Stimulated activated memory B cell treated with anti-CD40 and anti-IgM and Interleukin-4, amounts not matched to agents 10 μg/mL and 1 μg/mL and 100 μg/mL, for 72 hours (primary cell): Measurements from ENCODE around the gene GARIN1A.

Experiments used
- ATAC-seq: fragments of 150-1000 bp; cut with Tn5 transposase; 2 replicates; pipeline ENCODE4 v1.10.0; 2021
- H3K27ac Mint-ChIP-seq: one replicate; pipeline ENCODE4 v1.8.0; 2022; ENCODE audit warnings: mild to moderate bottlenecking, mixed read lengths
- H3K27me3 Mint-ChIP-seq: one replicate; pipeline ENCODE4 v1.8.0; 2022; ENCODE audit warnings: mixed read lengths
- H3K36me3 Mint-ChIP-seq: one replicate; pipeline ENCODE4 v1.8.0; 2022; ENCODE audit warnings: mixed read lengths
- H3K4me1 Mint-ChIP-seq: one replicate; pipeline ENCODE4 v1.8.0; 2022; ENCODE audit warnings: mixed read lengths
- H3K4me3 Mint-ChIP-seq: one replicate; pipeline ENCODE4 v1.8.0; 2022; ENCODE audit warnings: mild to moderate bottlenecking, moderate library complexity, mixed read lengths
- H3K9me3 Mint-ChIP-seq: one replicate; pipeline ENCODE4 v1.8.0; 2022; ENCODE audit warnings: mixed read lengths

Gene GARIN1A

DNA sequence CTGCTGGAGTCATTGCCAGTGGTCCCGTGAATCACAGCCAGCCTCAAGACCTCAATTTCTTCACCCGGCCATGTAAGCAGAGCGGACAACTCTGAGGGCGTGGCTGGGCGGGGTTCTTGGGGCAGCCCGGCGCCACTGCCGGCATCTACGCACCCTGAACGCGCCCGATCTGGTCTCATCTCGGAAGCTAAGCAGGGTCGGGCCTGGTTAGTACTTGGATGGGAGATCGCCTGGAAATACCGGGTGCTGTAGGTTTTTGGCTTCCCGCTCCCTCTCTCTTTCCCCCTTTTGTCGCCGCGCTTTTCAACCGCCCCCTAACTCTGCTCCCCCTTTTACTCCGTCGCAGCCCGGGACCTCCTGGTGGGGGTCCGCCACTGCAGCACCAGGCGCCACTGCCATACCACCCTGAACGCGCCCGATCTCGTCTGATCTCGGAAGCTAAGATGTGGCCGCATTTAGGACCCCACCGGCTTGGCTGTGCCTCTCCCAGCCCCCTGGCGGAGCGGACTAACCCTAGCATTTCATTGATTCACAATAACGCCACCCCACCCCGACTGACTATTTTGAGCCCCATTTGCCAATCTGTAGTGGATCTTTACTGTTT lies 25.3 kb downstream of the GARIN1A start:
- peak overlapping the region; percentile 69 for H3K27ac Mint-ChIP-seq
- peaks cover 51% of the 10 kb centered on the region for H3K27me3 Mint-ChIP-seq
- no peaks in the 10 kb centered on the region for H3K36me3 Mint-ChIP-seq
- H3K9me3 Mint-ChIP-seq: no peaks in the 10 kb centered on the region
- peaks cover 16% of the 10 kb centered on the region for H3K4me1 Mint-ChIP-seq
- ATAC-seq: peak; percentile 87
- H3K4me3 Mint-ChIP-seq: peak overlapping the region; percentile 85

DNA sequence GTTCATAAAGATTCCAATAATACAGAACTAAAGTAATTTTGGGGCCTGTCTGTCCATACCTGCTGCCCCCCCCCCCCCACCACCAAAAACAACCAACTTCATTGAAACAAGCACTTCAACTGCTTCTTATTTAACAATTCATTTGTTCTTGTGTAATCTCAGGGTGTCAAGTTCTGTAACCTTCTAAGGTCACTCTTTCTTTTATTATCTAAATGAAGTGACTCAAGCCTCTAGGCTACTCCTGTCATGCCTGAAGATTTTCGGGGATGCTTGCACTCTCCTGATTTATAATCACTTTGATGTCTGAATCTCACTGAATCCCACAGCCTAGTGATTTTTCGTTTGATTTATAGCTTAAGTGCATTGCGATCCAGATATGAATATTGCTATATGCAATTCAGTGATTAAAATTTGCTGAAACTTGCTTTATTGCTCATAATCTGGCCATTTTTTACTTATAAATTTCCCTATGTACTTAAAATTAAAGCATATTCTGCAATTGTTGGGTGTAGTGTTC lies 27.2 kb downstream of the GARIN1A start:
- H3K27me3 Mint-ChIP-seq: peaks cover 51% of the 10 kb centered on the region
- ATAC-seq: no peak
- H3K4me1 Mint-ChIP-seq: peaks cover 16% of the 10 kb centered on the region
- no peak overlapping the region for H3K4me3 Mint-ChIP-seq
- no peaks in the 10 kb centered on the region for H3K9me3 Mint-ChIP-seq
- H3K27ac Mint-ChIP-seq: no peak overlapping the region
- no peaks in the 10 kb centered on the region for H3K36me3 Mint-ChIP-seq

DNA sequence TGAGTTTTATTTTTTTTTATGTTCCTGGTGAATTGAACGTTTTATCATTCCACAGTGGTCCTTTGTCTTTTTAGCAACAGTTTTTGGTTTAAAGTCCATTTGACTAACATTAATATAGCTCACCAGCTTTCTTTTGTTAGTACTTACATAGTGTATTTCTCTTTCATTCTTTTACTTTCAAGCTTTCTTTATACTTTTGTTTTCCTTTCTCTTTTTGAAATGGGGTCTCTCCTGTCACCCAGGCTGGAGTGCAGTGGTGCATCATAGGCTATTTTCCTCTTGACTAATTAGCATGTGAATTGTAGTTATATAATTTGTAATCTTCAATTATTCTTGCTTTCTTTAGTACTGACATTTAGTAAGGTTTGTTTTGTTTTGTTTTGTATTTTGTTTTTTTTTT lies 27.8 kb downstream of the GARIN1A start:
- Mint-ChIP-seq H3K4me3 (no peak overlapping the region), H3K27me3 (peaks cover 51% of the 10 kb centered on the region), H3K9me3 (no peaks in the 10 kb centered on the region), H3K36me3 (no peaks in the 10 kb centered on the region), H3K4me1 (peaks cover 16% of the 10 kb centered on the region), H3K27ac (no peak overlapping the region)
- no peak for ATAC-seq

DNA sequence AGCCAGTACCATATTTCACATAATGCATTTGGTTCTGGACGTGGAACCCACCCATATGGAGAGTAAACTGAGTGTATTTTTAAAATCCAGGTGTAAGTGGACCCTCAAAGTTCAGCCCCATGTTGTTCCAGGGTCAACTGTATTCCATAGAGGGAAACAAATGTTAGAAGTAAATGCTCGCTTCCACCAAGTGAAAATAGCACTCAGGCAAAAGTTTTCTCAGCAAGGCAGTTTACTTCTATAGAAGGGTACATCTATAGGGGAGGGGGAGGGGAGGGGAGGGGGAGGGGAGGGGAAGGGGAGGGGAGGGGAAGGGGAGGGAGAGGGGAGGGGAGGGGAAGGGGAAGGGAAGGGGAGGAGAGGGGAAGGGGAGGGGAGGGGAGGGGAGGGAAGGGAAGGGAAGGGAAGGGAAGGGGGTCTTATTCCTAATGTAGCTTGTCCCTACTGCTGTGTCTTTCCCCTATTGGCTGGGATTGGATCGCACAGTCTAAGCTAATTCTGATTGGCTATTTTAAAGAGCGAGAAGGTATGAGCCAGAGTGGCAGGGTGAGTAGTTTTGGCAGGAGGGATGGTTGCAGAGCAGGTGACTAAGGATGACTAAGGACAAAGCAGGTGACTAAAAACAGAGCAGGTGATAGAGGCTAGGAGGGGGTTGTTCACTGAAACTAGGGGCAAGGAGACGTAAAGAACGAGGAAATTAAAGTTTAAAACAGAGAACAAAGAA lies 29.1 kb downstream of the GARIN1A start:
- Mint-ChIP-seq H3K4me3 (no peak overlapping the region), H3K27ac (no peak overlapping the region), H3K36me3 (no peaks in the 10 kb centered on the region), H3K9me3 (no peaks in the 10 kb centered on the region), H3K4me1 (peaks cover 16% of the 10 kb centered on the region), H3K27me3 (peaks cover 47% of the 10 kb centered on the region)
- no peak for ATAC-seq

DNA sequence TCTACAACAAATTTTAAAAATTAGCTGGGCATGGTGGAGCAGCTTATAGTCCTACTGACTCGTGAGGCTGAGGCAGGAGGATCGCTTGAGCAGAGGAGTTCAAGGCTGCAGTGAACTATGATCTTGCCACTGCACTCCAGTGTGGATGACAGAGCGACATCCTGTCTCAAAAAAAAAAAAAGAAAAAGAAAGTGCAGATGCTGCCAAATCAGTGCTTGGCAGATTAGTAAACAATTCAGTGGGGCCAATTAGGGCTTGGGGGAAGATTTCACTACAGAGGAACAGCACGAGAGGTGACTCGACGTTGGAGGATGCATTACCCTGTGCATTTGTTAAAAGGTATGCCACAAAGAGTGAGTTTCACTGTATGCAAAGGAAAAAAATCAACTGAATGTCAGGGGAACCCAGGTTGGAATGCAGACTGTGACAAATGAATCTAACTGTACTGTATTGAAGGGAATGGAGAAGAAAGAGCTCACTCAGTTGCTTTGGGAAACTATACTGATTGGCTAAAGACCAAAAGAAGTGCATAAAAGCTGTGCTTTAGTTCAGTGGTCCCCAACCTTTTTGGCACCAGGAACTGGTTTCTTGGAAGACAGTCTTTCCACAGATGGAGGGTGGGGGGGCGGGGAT lies 31.6 kb downstream of the GARIN1A start:
- Mint-ChIP-seq H3K4me3 (no peak overlapping the region), H3K27ac (no peak overlapping the region), H3K36me3 (no peaks in the 10 kb centered on the region), H3K4me1 (no peaks in the 10 kb centered on the region), H3K27me3 (peaks cover 22% of the 10 kb centered on the region), H3K9me3 (no peaks in the 10 kb centered on the region)
- no peak for ATAC-seq

DNA sequence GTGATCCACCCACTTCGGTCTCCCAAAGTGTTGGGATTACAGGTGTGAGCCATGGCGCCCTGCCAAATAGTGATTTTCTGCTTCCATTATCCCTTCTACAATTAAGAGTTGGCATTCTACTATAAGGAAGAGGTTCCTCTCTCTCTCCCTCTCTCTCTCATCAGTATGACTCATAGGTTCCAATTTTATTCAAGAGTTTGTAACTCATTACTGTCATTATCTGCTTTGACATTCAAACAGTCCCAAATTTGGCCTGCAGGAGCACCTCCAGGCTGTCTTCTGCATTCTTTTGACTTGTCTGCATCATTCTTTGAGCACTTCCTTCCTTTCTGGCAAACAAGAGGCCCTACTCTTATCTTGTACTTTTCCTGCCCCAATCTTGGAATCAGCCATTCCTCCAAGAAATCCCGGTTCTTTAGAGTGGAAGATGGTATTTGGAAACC lies 33.8 kb downstream of the GARIN1A start:
- peaks cover 11% of the 10 kb centered on the region for H3K27me3 Mint-ChIP-seq
- no peak overlapping the region for H3K27ac Mint-ChIP-seq
- H3K4me1 Mint-ChIP-seq: no peaks in the 10 kb centered on the region
- H3K36me3 Mint-ChIP-seq: no peaks in the 10 kb centered on the region
- H3K9me3 Mint-ChIP-seq: no peaks in the 10 kb centered on the region
- H3K4me3 Mint-ChIP-seq: no peak overlapping the region
- ATAC-seq: no peak

DNA sequence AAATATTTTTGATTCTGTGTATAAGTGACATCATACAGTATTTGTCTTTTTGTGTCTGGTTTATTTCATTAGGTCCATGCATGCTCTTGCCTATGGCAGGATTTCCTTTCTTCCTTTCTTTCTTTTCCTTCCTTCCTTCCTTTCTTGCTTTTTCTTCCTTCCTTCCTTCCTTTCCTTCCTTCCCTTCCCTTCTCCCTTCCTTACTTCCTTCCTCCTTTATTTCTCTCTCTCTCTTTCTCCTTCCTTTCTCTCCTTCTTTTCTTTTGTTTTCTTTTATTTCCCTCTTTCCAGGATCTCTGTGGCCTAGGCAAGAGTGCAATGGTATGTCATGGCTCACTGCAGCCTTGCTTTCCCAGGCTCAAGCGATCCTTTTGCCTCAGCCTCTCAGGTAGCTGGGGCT lies 35.7 kb downstream of the GARIN1A start:
- Mint-ChIP-seq H3K36me3 (no peaks in the 10 kb centered on the region), H3K4me3 (no peak overlapping the region), H3K27me3 (peaks cover 11% of the 10 kb centered on the region), H3K4me1 (no peaks in the 10 kb centered on the region), H3K27ac (no peak overlapping the region), H3K9me3 (no peaks in the 10 kb centered on the region)
- no peak for ATAC-seq

DNA sequence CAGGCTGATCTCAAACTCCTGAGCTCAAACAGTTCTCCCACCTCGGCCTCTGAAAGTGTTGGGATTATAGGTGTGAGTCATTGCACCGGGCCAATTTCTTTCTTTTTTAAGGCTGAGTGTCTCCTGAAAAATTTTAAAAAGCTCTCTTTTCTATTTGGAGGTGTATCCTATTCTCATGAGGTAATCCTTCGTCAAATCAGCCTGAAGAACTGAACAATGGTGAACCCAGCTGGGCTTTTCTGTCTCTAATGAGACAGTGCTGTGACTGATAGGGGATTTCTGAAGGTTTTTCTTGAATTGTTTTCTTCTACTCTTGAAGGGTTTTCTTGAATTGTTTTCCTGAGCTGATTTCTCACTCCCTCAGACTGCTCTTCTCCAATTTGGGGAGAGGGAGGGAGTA lies 36.1 kb downstream of the GARIN1A start:
- no peak for ATAC-seq
- no peak overlapping the region for H3K27ac Mint-ChIP-seq
- no peaks in the 10 kb centered on the region for H3K36me3 Mint-ChIP-seq
- no peaks in the 10 kb centered on the region for H3K9me3 Mint-ChIP-seq
- no peak overlapping the region for H3K4me3 Mint-ChIP-seq
- peaks cover 11% of the 10 kb centered on the region for H3K27me3 Mint-ChIP-seq
- no peaks in the 10 kb centered on the region for H3K4me1 Mint-ChIP-seq

DNA sequence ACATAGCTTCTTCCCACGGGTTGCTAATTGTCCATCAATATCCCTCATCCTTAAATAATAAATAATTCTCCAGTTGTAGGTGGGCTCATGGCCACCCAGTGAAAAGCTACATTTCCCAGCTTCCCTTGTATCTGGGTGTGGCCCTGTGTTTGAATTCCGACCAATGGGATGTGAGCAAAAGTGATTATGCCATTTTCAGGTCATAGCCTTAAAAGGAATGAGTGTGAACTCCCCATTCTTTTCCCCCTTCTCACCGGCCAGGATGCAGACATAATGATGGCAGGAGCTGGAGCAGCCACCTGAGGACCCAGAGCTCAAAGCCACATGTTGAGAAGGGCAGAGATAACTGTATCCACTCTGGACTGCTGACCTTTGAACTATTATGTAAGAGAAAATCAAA lies 36.7 kb downstream of the GARIN1A start:
- no peak overlapping the region for H3K27ac Mint-ChIP-seq
- peaks cover 11% of the 10 kb centered on the region for H3K27me3 Mint-ChIP-seq
- H3K4me3 Mint-ChIP-seq: no peak overlapping the region
- no peak for ATAC-seq
- H3K36me3 Mint-ChIP-seq: no peaks in the 10 kb centered on the region
- no peaks in the 10 kb centered on the region for H3K9me3 Mint-ChIP-seq
- H3K4me1 Mint-ChIP-seq: no peaks in the 10 kb centered on the region

DNA sequence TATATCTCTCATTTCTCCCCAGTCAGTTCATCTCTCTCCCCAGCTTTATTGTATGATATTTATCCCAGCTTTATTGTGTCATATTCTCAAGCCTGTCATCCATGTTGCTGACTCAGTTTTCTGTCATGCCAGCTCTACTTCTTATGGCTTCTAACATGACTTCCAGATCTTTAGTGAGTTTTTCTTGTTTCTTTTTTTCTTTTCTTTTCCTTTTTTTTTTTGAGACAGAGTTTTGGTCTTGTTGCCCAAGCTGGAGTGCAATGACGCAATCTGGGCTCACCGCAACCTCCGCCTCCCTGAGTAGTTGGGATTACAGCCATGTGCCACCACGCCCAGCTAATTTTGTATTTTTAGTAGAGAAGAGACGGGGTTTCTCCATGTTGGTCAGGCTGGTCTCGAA lies 38.4 kb downstream of the GARIN1A start:
- no peak for ATAC-seq
- no peaks in the 10 kb centered on the region for H3K36me3 Mint-ChIP-seq
- H3K4me1 Mint-ChIP-seq: no peaks in the 10 kb centered on the region
- no peak overlapping the region for H3K27ac Mint-ChIP-seq
- H3K9me3 Mint-ChIP-seq: no peaks in the 10 kb centered on the region
- H3K27me3 Mint-ChIP-seq: peaks cover 23% of the 10 kb centered on the region
- H3K4me3 Mint-ChIP-seq: no peak overlapping the region

DNA sequence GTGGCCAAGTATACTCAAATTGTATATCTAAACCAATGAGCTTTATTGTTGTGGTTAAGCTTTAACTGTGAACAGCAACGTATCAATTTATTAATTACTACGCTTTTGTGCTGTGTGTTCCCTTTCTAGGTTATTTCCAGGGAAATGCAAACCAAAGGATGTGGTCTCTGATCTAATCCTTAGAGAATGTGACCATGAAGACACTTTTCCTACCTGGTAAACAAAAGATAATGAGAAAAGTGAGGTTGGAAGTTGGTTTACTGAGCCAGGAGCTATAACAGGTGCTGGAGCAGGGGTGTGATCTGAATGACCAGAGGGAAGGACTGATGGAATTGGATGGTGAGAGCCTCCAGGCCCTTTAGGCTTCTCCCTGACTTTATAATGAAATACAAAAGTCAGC lies 41.7 kb downstream of the GARIN1A start:
- Mint-ChIP-seq H3K27me3 (peaks cover 42% of the 10 kb centered on the region), H3K4me1 (no peaks in the 10 kb centered on the region), H3K27ac (no peak overlapping the region), H3K36me3 (no peaks in the 10 kb centered on the region), H3K9me3 (no peaks in the 10 kb centered on the region), H3K4me3 (no peak overlapping the region)
- no peak for ATAC-seq

DNA sequence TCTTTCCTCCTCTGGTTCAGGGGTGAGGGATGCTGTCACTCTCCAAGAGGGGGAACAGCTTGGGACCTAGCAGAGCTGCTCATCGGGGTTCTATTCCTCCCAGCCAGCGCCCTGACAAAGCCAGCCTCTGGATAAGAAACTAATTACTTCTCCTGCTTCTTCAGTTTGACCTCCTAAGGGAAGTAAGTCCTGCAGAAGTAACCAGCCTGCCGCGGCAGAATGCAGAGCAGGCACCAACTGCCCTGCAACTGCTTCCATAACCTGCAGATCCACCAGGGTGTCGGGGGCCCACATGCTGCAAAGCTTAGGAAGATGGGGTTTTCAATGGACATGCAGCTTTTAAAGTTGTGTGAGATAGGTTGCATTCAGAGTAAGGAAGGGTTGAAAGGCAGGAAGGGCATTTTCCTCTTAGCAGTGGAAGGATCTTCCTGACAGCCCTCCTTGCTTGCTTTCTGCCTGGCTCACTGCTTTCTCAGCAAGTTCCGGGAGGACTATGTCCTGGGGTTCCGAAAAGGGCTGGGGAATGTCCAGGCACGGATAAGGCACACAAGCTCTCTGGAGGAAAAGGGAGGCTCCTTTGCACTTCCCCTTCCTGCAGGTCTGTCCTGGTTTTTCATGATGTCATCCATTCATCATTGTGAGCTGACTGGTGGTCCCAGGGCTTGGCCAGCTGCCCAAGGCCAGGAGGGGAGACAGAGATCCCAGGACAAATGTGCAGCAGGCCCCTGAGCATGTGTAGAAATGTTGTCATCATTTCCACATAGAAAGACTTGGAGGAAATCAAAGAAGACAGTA lies 42.8 kb downstream of the GARIN1A start:
- H3K9me3 Mint-ChIP-seq: no peaks in the 10 kb centered on the region
- H3K36me3 Mint-ChIP-seq: no peaks in the 10 kb centered on the region
- ATAC-seq: no peak
- peaks cover 42% of the 10 kb centered on the region for H3K27me3 Mint-ChIP-seq
- no peaks in the 10 kb centered on the region for H3K4me1 Mint-ChIP-seq
- no peak overlapping the region for H3K4me3 Mint-ChIP-seq
- H3K27ac Mint-ChIP-seq: no peak overlapping the region

DNA sequence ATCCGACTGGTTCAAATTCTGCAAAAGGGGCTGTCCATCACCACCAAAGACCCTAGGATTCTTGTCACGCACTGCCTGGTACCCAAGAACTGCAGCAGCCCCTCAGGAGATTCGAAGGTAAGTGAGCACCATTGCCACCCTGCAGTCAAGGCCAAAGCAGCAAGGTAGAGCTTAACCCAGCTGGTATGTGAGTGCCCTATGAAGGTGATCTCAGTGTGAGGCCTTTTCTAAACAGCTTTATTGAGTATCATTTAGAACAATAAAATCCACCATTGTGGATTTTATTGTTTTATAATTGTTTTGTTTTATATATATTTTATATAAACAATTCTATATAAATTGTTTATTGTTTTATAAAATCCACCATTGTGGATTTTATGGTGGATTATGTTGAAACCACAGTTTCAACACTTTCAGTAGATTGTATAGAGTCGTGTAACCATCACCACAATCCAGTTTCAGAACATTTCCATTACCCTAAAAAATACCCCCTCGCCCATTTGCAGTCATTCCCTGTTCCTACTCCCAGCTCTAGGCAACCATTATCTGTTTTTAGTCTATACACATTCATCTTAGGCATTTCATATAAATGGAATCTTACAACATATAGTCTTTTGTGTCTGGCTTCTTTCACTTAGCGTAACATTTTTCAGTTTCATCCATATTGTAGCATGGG lies 47.0 kb downstream of the GARIN1A start:
- H3K4me1 Mint-ChIP-seq: no peaks in the 10 kb centered on the region

DNA sequence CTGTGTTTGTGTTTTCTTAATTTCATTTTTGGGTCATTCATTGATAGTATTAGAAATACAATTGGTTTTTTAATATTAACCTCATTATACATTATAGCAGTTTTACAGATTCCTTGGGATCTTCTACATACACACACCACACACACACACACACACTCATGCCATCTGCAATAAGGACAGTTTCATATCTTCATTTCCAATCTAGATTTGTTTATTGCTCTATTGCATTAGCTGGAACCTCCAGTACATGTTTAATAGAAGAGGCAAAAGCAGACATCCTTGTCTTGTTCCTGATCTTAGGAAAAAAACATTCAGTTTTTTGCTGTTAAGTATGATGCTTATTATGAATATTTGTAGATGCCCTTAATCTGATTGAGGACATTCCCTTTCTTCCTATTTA lies 49.3 kb downstream of the GARIN1A start:
- ATAC-seq: no peak
- Mint-ChIP-seq H3K4me3 (no peak overlapping the region), H3K36me3 (no peaks in the 10 kb centered on the region), H3K27ac (no peak overlapping the region), H3K9me3 (no peaks in the 10 kb centered on the region), H3K4me1 (peaks cover 14% of the 10 kb centered on the region), H3K27me3 (peaks cover 10% of the 10 kb centered on the region)

More for the DNA sequence above, 47.0 kb downstream of the GARIN1A start:
- Mint-ChIP-seq H3K9me3 (no peaks in the 10 kb centered on the region), H3K27ac (no peak overlapping the region), H3K36me3 (no peaks in the 10 kb centered on the region), H3K27me3 (peaks cover 31% of the 10 kb centered on the region), H3K4me3 (no peak overlapping the region)
- no peak for ATAC-seq
